Activated T-helper 2 cell treated with anti-CD3 and anti-CD28 coated beads, Interferon-gamma antibody, Interleukin-2, Interleukin-4, amounts not matched to agents 10 μg/mL and 5 μg/mL and 100 μg/mL, durations not matched to agents 14 hours and 24 hours and 36 hours (primary cell): ENCODE measurements around the gene ZNF664. TPM values are rescaled to one million over a fixed set of nuclear protein-coding genes. Genes with fewer than 3 reads are reported as not detected.

Experiments used
- DNase-seq: peaks from one replicate; pipeline ENCODE4 v3.0.0; 2021; ENCODE audit warnings: low spot score
- H3K27ac Mint-ChIP-seq: one replicate; pipeline ENCODE4 v1.8.0; 2021; ENCODE audit warnings: mixed read lengths
- H3K27me3 Mint-ChIP-seq: one replicate; pipeline ENCODE4 v1.8.0; 2021; ENCODE audit warnings: low read depth, mixed read lengths
- H3K36me3 Mint-ChIP-seq: one replicate; pipeline ENCODE4 v1.8.0; 2021; ENCODE audit warnings: low read depth, mixed read lengths
- H3K4me1 Mint-ChIP-seq: one replicate; pipeline ENCODE4 v1.8.0; 2021; ENCODE audit warnings: low read depth, mixed read lengths
- H3K4me3 Mint-ChIP-seq: one replicate; pipeline ENCODE4 v1.8.0; 2021; ENCODE audit warnings: low read depth, mild to moderate bottlenecking, moderate library complexity, mixed read lengths
- H3K9me3 Mint-ChIP-seq: one replicate; pipeline ENCODE4 v1.8.0; 2021; ENCODE audit warnings: mixed read lengths
- intact Hi-C: fragments of 100-400 bp; cut with micrococcal nuclease; formaldehyde crosslinking; loops from one replicate; pipeline ENCODE4 v1.15.1; 2023
- total RNA-seq: library from RNA; stranded (reverse); gene quantifications from 2 replicates; pipeline ENCODE4 v1.2.3, GENCODE V29; 2022

The ZNF664 gene
- total RNA-seq, 1 donor from 2014 or later: 63.3 TPM

- H3K27ac Mint-ChIP-seq: no peak overlapping the region
- no peak overlapping the region for H3K4me3 Mint-ChIP-seq
- no peak for DNase-seq
- intact Hi-C loops: no loop called here
- H3K36me3 Mint-ChIP-seq: peaks cover 18% of the 10 kb centered on the region
- H3K27me3 Mint-ChIP-seq: no peaks in the 10 kb centered on the region
- no peaks in the 10 kb centered on the region for H3K9me3 Mint-ChIP-seq
- peaks cover 30% of the 10 kb centered on the region for H3K4me1 Mint-ChIP-seq
Measured at GRCh38 chr12:124004233-124004875, 31.3 kb downstream of the ZNF664 start.

GRCh38 chr12:124006085-124006845 lies 33.2 kb downstream of the ZNF664 start:
- H3K36me3 Mint-ChIP-seq: peaks cover 27% of the 10 kb centered on the region
- peak overlapping the region; percentile 23 for H3K4me3 Mint-ChIP-seq
- peaks cover 30% of the 10 kb centered on the region for H3K4me1 Mint-ChIP-seq
- H3K9me3 Mint-ChIP-seq: no peaks in the 10 kb centered on the region
- intact Hi-C loops: no loop called here
- peak overlapping the region; percentile 34 for H3K27ac Mint-ChIP-seq
- peak; percentile 16 for DNase-seq
- H3K27me3 Mint-ChIP-seq: no peaks in the 10 kb centered on the region

- Mint-ChIP-seq H3K9me3 (no peaks in the 10 kb centered on the region), H3K4me1 (peaks cover 30% of the 10 kb centered on the region), H3K36me3 (peaks cover 33% of the 10 kb centered on the region), H3K4me3 (peak overlapping the region; percentile 23), H3K27me3 (no peaks in the 10 kb centered on the region), H3K27ac (peak overlapping the region; percentile 34)
- intact Hi-C loops: no loop called here
- no peak for DNase-seq
Measured at GRCh38 chr12:124006846-124007713, 34.1 kb downstream of the ZNF664 start.

GRCh38 chr12:124007826-124008570 lies 35.0 kb downstream of the ZNF664 start:
- no peak for DNase-seq
- H3K4me1 Mint-ChIP-seq: peaks cover 30% of the 10 kb centered on the region
- peak overlapping the region; percentile 20 for H3K4me3 Mint-ChIP-seq
- no peaks in the 10 kb centered on the region for H3K27me3 Mint-ChIP-seq
- no peaks in the 10 kb centered on the region for H3K9me3 Mint-ChIP-seq
- peaks cover 42% of the 10 kb centered on the region for H3K36me3 Mint-ChIP-seq
- peak overlapping the region; percentile 12 for H3K27ac Mint-ChIP-seq
- intact Hi-C loops: no loop called here

GRCh38 chr12:124008595-124008994 lies 35.6 kb downstream of the ZNF664 start:
- Mint-ChIP-seq H3K4me1 (peaks cover 30% of the 10 kb centered on the region), H3K27me3 (no peaks in the 10 kb centered on the region), H3K27ac (no peak overlapping the region), H3K4me3 (no peak overlapping the region), H3K36me3 (peaks cover 48% of the 10 kb centered on the region), H3K9me3 (no peaks in the 10 kb centered on the region)
- DNase-seq: no peak
- intact Hi-C loops: no loop called here

GRCh38 chr12:124009781-124010180 lies 36.8 kb downstream of the ZNF664 start:
- no peak for DNase-seq
- Mint-ChIP-seq H3K9me3 (no peaks in the 10 kb centered on the region), H3K4me3 (no peak overlapping the region), H3K27me3 (no peaks in the 10 kb centered on the region), H3K36me3 (peaks cover 52% of the 10 kb centered on the region), H3K4me1 (peaks cover 32% of the 10 kb centered on the region), H3K27ac (no peak overlapping the region)
- intact Hi-C loops: no loop called here

- intact Hi-C loops: no loop called here
- H3K9me3 Mint-ChIP-seq: no peaks in the 10 kb centered on the region
- peaks cover 50% of the 10 kb centered on the region for H3K36me3 Mint-ChIP-seq
- no peak overlapping the region for H3K27ac Mint-ChIP-seq
- no peak for DNase-seq
- peaks cover 30% of the 10 kb centered on the region for H3K4me1 Mint-ChIP-seq
- H3K4me3 Mint-ChIP-seq: no peak overlapping the region
- no peaks in the 10 kb centered on the region for H3K27me3 Mint-ChIP-seq
Measured at GRCh38 chr12:124010687-124011086, 37.7 kb downstream of the ZNF664 start.

- Mint-ChIP-seq H3K4me1 (peaks cover 21% of the 10 kb centered on the region), H3K9me3 (no peaks in the 10 kb centered on the region), H3K27ac (no peak overlapping the region), H3K27me3 (no peaks in the 10 kb centered on the region), H3K36me3 (peaks cover 46% of the 10 kb centered on the region), H3K4me3 (no peak overlapping the region)
- DNase-seq: no peak
- intact Hi-C loops: no loop called here
Measured at GRCh38 chr12:124011435-124012115, 38.6 kb downstream of the ZNF664 start.

GRCh38 chr12:124013073-124013472 lies 40.1 kb downstream of the ZNF664 start:
- Mint-ChIP-seq H3K27me3 (no peaks in the 10 kb centered on the region), H3K36me3 (peaks cover 37% of the 10 kb centered on the region), H3K4me1 (peaks cover 9% of the 10 kb centered on the region), H3K9me3 (no peaks in the 10 kb centered on the region), H3K27ac (no peak overlapping the region), H3K4me3 (no peak overlapping the region)
- DNase-seq: no peak
- intact Hi-C loops: no loop called here

- H3K9me3 Mint-ChIP-seq: no peaks in the 10 kb centered on the region
- H3K27me3 Mint-ChIP-seq: no peaks in the 10 kb centered on the region
- H3K4me1 Mint-ChIP-seq: peaks cover 4% of the 10 kb centered on the region
- no peak overlapping the region for H3K27ac Mint-ChIP-seq
- H3K36me3 Mint-ChIP-seq: peaks cover 29% of the 10 kb centered on the region
- intact Hi-C loops: no loop called here
- no peak for DNase-seq
- no peak overlapping the region for H3K4me3 Mint-ChIP-seq
Measured at GRCh38 chr12:124015494-124016461, 42.8 kb downstream of the ZNF664 start.

GRCh38 chr12:124017064-124017463 lies 44.0 kb downstream of the ZNF664 start:
- Mint-ChIP-seq H3K9me3 (no peaks in the 10 kb centered on the region), H3K4me3 (no peak overlapping the region), H3K36me3 (peaks cover 19% of the 10 kb centered on the region), H3K27me3 (no peaks in the 10 kb centered on the region), H3K4me1 (peaks cover 4% of the 10 kb centered on the region), H3K27ac (no peak overlapping the region)
- DNase-seq: no peak
- intact Hi-C loops: no loop called here
